H1 (cell line): ENCODE data around the gene SORBS1. TPM values are rescaled to one million over a fixed set of nuclear protein-coding genes. Genes with fewer than 3 reads are reported as not detected.

Experiments used
- CTCF ChIA-PET: fragments of 300-600 bp; sonication (Branson Sonifier 250); formaldehyde crosslinking; loops from one replicate; lab custom pipeline; 2021; ENCODE audit not compliant: partially characterized antibody; lab: Charles Lee
- POLR2A ChIA-PET: fragments of 300-600 bp; sonication (Branson Sonifier 250); formaldehyde crosslinking; loops from one replicate; lab custom pipeline; 2021; ENCODE audit warnings: inconsistent platforms; ENCODE audit not compliant: partially characterized antibody; lab: Charles Lee
- DNase-seq, 2 experiments: peaks; one replicate each; pipeline versions ENCODE4 v3.0.0 to v3.0.0-alpha.2; 2010 to 2022; ENCODE audit warnings: low spot score in 2 of 2, low read depth in 1 of 2, mixed read lengths in 1 of 2
- FAIRE-seq: peaks from 2 replicates; lab custom pipeline; 2011; peaks lifted over from hg19 to GRCh38; lab: Jason Lieb, UNC
- H2AFZ ChIP-seq: 2 replicates; pipeline ENCODE4 v1.8.1; 2012; ENCODE audit warnings: low read length, inconsistent platforms
- H2AK5ac ChIP-seq: 2 replicates; pipeline ENCODE4 v1.6.1; 2013; ENCODE audit warnings: low read depth, low read length
- H2BK120ac ChIP-seq: replicated peaks from 2 replicates; pipeline ENCODE3; 2013; ENCODE audit warnings: low read depth, low read length, inconsistent platforms
- H2BK12ac ChIP-seq: 2 replicates; pipeline ENCODE4 v1.6.1; 2013; ENCODE audit warnings: low read depth, low read length
- H2BK15ac ChIP-seq: 2 replicates; pipeline ENCODE4 v1.6.1; 2013; ENCODE audit warnings: low read length
- H2BK20ac ChIP-seq: 2 replicates; pipeline ENCODE4 v1.6.1; 2013; ENCODE audit warnings: low read length
- H2BK5ac ChIP-seq: 2 replicates; pipeline ENCODE4 v1.6.1; 2013; ENCODE audit warnings: low read depth, low read length
- H3K14ac ChIP-seq: 2 replicates; pipeline ENCODE4 v1.6.1; 2013; ENCODE audit warnings: inconsistent platforms; ENCODE audit not compliant: insufficient read length
- H3K18ac ChIP-seq: 2 replicates; pipeline ENCODE4 v1.6.1; 2013; ENCODE audit warnings: low read length; ENCODE audit errors: extremely low read depth
- H3K23ac ChIP-seq: 2 replicates; pipeline ENCODE4 v1.6.1; 2013; ENCODE audit warnings: inconsistent platforms; ENCODE audit not compliant: insufficient read length
- H3K23me2 ChIP-seq: 2 replicates; pipeline ENCODE4 v1.6.1; 2013; ENCODE audit warnings: low read depth, low read length
- H3K27ac ChIP-seq: 2 replicates; pipeline ENCODE4 v1.6.1; 2011; ENCODE audit warnings: low read depth, low read length, inconsistent platforms
- H3K27me3 ChIP-seq, 4 experiments: replicated peaks in 1 of 4; 1 replicate in 1 of 4; 2 replicates in 3 of 4; pipeline versions ENCODE4 v1.6.1 to v1.8.1; 2011 to 2013; ENCODE audit warnings: low read length in 3 of 4, mild to moderate bottlenecking in 3 of 4, inconsistent platforms in 2 of 4, mixed read lengths in 2 of 4, moderate library complexity in 1 of 4; ENCODE audit not compliant: control insufficient read depth in 3 of 4, insufficient read depth in 3 of 4; ENCODE audit errors: extremely low read depth in 1 of 4
- H3K36me3 ChIP-seq, 4 experiments: 2 replicates each; pipeline versions ENCODE4 v1.6.1 to v1.8.1; 2011 to 2013; ENCODE audit warnings: mild to moderate bottlenecking in 4 of 4, low read length in 3 of 4, moderate library complexity in 2 of 4, control low read depth in 1 of 4, inconsistent platforms in 1 of 4; ENCODE audit not compliant: insufficient read depth in 4 of 4, control insufficient read depth in 2 of 4
- H3K4ac ChIP-seq: replicated peaks from 2 replicates; pipeline ENCODE3; 2013; ENCODE audit warnings: low read length, low read depth, mixed read lengths, inconsistent platforms; ENCODE audit not compliant: insufficient read length
- H3K4me1 ChIP-seq, 4 experiments: replicated peaks in 1 of 4; 1 replicate in 1 of 4; 2 replicates in 3 of 4; pipeline versions ENCODE4 v1.6.1 to v1.8.1; 2011 to 2013; ENCODE audit warnings: low read length in 3 of 4, inconsistent platforms in 2 of 4, mixed read lengths in 1 of 4; ENCODE audit not compliant: insufficient read depth in 4 of 4, control insufficient read depth in 3 of 4
- H3K4me2 ChIP-seq, 2 experiments: 2 replicates each; pipeline versions ENCODE4 v1.6.1 to v1.8.1; 2011 to 2013; ENCODE audit warnings: low read depth in 2 of 2, low read length in 2 of 2, control low read depth in 1 of 2, inconsistent platforms in 1 of 2, mild to moderate bottlenecking in 1 of 2; ENCODE audit not compliant: insufficient read depth in 1 of 2
- H3K4me3 ChIP-seq, 4 experiments: fragments of 200-600, 300-600 bp in 1 of 4; sonication (generic), shearing (Covaris generic), sonication (Bioruptor Twin) in 1 of 4; 2 replicates each; pipeline versions ENCODE4 v1.5.1 to v1.8.1; 2011 to 2016; ENCODE audit warnings: low read length in 4 of 4, low read depth in 3 of 4, control low read depth in 2 of 4, inconsistent platforms in 2 of 4, mild to moderate bottlenecking in 2 of 4, mixed read lengths in 1 of 4, moderate library complexity in 1 of 4; ENCODE audit not compliant: insufficient read depth in 2 of 4; ENCODE audit errors: extremely low read depth in 1 of 4
- H3K56ac ChIP-seq: replicated peaks from 2 replicates; pipeline ENCODE3; 2013; ENCODE audit warnings: low read depth, mild to moderate bottlenecking, mixed read lengths, low read length, inconsistent platforms; ENCODE audit not compliant: insufficient read length
- H3K79me1 ChIP-seq: 2 replicates; pipeline ENCODE4 v1.6.1; 2013; ENCODE audit warnings: low read depth, low read length, control low read depth
- H3K79me2 ChIP-seq, 2 experiments: 2 replicates each; pipeline versions ENCODE4 v1.6.1 to v1.8.1; 2012 to 2013; ENCODE audit warnings: low read length in 2 of 2, mild to moderate bottlenecking in 2 of 2, inconsistent platforms in 1 of 2; ENCODE audit not compliant: insufficient read depth in 2 of 2, control insufficient read depth in 1 of 2
- H3K9ac ChIP-seq, 4 experiments: replicated peaks in 1 of 4; 1 replicate in 1 of 4; 2 replicates in 3 of 4; pipeline versions ENCODE4 v1.6.1 to v1.8.1; 2011 to 2013; ENCODE audit warnings: low read depth in 3 of 4, low read length in 3 of 4, control low read depth in 2 of 4, mild to moderate bottlenecking in 2 of 4, moderate library complexity in 2 of 4, inconsistent platforms in 1 of 4; ENCODE audit errors: extremely low read depth in 1 of 4
- H3K9me3 ChIP-seq, 2 experiments: 2 replicates each; pipeline versions ENCODE4 v1.6.1 to v1.8.1; 2012 to 2013; ENCODE audit warnings: mild to moderate bottlenecking in 2 of 2, moderate library complexity in 2 of 2, control low read depth in 1 of 2, inconsistent platforms in 1 of 2, low read depth in 1 of 2, low read length in 1 of 2, mixed read lengths in 1 of 2; ENCODE audit not compliant: insufficient read depth in 2 of 2
- H4K20me1 ChIP-seq, 2 experiments: replicated peaks in 1 of 2; 2 replicates each; pipeline versions ENCODE3 to v1.8.1; 2011 to 2013; ENCODE audit warnings: inconsistent platforms in 2 of 2, low read length in 2 of 2, mild to moderate bottlenecking in 1 of 2; ENCODE audit not compliant: insufficient read depth in 2 of 2, control insufficient read depth in 1 of 2
- H4K5ac ChIP-seq: 2 replicates; pipeline ENCODE4 v1.6.1; 2013; ENCODE audit warnings: low read length, low read depth, mixed read lengths, inconsistent platforms; ENCODE audit not compliant: insufficient read length
- H4K8ac ChIP-seq: 2 replicates; pipeline ENCODE4 v1.8.0; 2013; ENCODE audit warnings: mild to moderate bottlenecking, moderate library complexity, low read length, inconsistent platforms; ENCODE audit not compliant: insufficient read depth; ENCODE audit errors: extremely low read depth
- H4K91ac ChIP-seq: replicated peaks from 2 replicates; pipeline ENCODE3; 2013; ENCODE audit warnings: low read length, mixed read lengths, inconsistent platforms; ENCODE audit not compliant: insufficient read length
- CHD1 ChIP-seq: IDR thresholded peaks from 2 replicates; pipeline ENCODE4 v1.6.1; 2012; ENCODE audit warnings: low read depth, low read length, improper control_type of control experiment
- CREB1 ChIP-seq: IDR thresholded peaks from 2 replicates; pipeline ENCODE4 v1.6.1; 2012; ENCODE audit warnings: inconsistent platforms
- CTBP2 ChIP-seq: IDR thresholded peaks from 2 replicates; pipeline ENCODE4 v1.7.0; 2011; ENCODE audit warnings: borderline replicate concordance, mild to moderate bottlenecking, moderate library complexity, mixed read lengths, low read length; ENCODE audit not compliant: insufficient read depth, insufficient read length
- FOSL1 ChIP-seq: IDR thresholded peaks from 2 replicates; pipeline ENCODE4 v1.6.1; 2011; ENCODE audit warnings: mild to moderate bottlenecking, low read depth, low read length, moderate library complexity; ENCODE audit not compliant: insufficient read depth
- HDAC2 ChIP-seq, 2 experiments: fragments of 300-600 bp in 1 of 2; sonication (generic) in 1 of 2; IDR thresholded peaks; 2 replicates each; pipeline ENCODE4 v1.6.1; 2011 to 2012; ENCODE audit warnings: low read depth in 2 of 2, low read length in 2 of 2, mild to moderate bottlenecking in 2 of 2, moderate library complexity in 2 of 2, borderline replicate concordance in 1 of 2, inconsistent platforms in 1 of 2
- JUN ChIP-seq: IDR thresholded peaks from 2 replicates; pipeline ENCODE4 v1.6.1; 2011; ENCODE audit warnings: low read depth, mild to moderate bottlenecking, improper control_type of control experiment, low read length
- KDM1A ChIP-seq: fragments of 200-600, 300-600 bp; sonication (generic); IDR thresholded peaks from 2 replicates; pipeline ENCODE4 v1.7.1; 2016; ENCODE audit warnings: mild to moderate bottlenecking, low read length, borderline replicate concordance
- KDM5A ChIP-seq: fragments of 200-600 bp; IDR thresholded peaks from 2 replicates; pipeline ENCODE4 v1.7.1; 2012; ENCODE audit warnings: mild to moderate bottlenecking, low read length, inconsistent platforms, mixed read lengths
- RFX5 ChIP-seq: IDR thresholded peaks from 2 replicates; pipeline ENCODE4 v1.6.1; 2011; ENCODE audit warnings: low read depth, low read length, improper control_type of control experiment, borderline replicate concordance
- SIX5 ChIP-seq: IDR thresholded peaks from 2 replicates; pipeline ENCODE4 v1.6.1; 2011; ENCODE audit warnings: mild to moderate bottlenecking, low read depth, low read length
- TAF7 ChIP-seq: optimal IDR thresholded peaks from 2 replicates; pipeline ENCODE3; 2011; ENCODE audit warnings: low read depth, mild to moderate bottlenecking, inconsistent platforms, low read length, moderate library complexity, borderline replicate concordance
- TCF12 ChIP-seq: IDR thresholded peaks from 2 replicates; pipeline ENCODE4 v1.6.1; 2011; ENCODE audit warnings: low read depth, mild to moderate bottlenecking, low read length
- WGBS, 2 experiments: shearing (Covaris generic) in 1 of 2; methylation state at CpG; one replicate each; pipeline versions ENCODE4 v1.1.6 to v1.1.7; 2013 to 2015; ENCODE audit warnings: low lambda C conversion rate in 2 of 2, mixed read lengths in 2 of 2, inconsistent platforms in 1 of 2, low coverage in 1 of 2, missing lambda C conversion rate in 1 of 2; ENCODE audit not compliant: insufficient replicate concordance in 2 of 2, insufficient coverage in 1 of 2, insufficient read length in 1 of 2; ENCODE audit errors: extremely low coverage in 1 of 2, missing lambda C conversion rate in 1 of 2; 5-methylcytosine and 5-hydroxymethylcytosine counted together
- polyA plus RNA-seq, 7 experiments: library from polyadenylated mRNA; depleted of rRNA in 3 of 7; stranded (reverse) in 5 of 7; unstranded in 2 of 7; fragments of >200 nt in 5 of 7; fragments of 200-250 nt in 2 of 7; gene quantifications; 1 replicate in 5 of 7; 2 replicates in 1 of 7; 4 replicates in 1 of 7; pipeline versions ENCODE4 v1.2.1 to v1.2.3, GENCODE V29; 2011 to 2013; ENCODE audit warnings: missing spikeins in 2 of 7, mixed read lengths in 2 of 7
- total RNA-seq: library from RNA; stranded (reverse); fragmentation: NEBNext Ultra II Directional; extraction: Animal tissue kit (Norgen Biotek cat#: 25700); gene quantifications from 2 replicates; pipeline ENCODE4 v1.2.1, GENCODE V29; 2021

The SORBS1 gene
- total and polyA plus RNA-seq, 2 of the 8 experiments (the other 6 are each of a cell fraction or from before 2014, with no cell fraction given): 16.0 to 35.0 TPM

DNA sequence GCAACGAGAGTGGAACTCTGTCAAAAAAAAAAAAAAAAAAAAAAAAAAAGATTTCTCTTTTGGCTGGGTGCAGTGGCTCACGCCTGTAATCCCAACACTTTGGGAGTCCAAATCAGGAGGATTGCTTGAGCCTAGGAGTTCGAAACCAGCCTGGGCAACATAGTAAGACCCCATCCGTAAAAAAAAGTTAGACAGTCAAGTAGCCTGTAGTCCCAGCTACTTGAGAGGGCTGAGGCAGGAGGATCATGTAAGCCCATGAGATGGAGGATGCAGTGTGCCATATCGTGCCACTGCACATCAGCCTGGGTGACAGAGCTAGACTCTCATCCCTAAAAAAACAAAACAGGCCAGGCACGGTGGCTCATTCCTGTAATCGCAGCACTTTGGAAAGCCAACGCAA is 295.6 kb downstream of the SORBS1 start:
- Histone ChIP-seq H3K4me2 (no peak overlapping the region; a peak in 1 of 4 replicates), H3K4ac (no peak overlapping the region), H3K23ac (no peak overlapping the region), H3K9ac (no peak overlapping the region), H3K27me3 (no peaks in the 10 kb centered on the region), H4K8ac (no peak overlapping the region), H3K4me1 (peaks cover 6 to 31% (median 15%) of the 10 kb centered on the region in 4 experiments), H2AFZ (no peak overlapping the region), H3K4me3 (no peak overlapping the region), H3K79me1 (peaks cover 5% of the 10 kb centered on the region; the same call in 1 of the 2 replicates), H3K56ac (no peak overlapping the region), H3K18ac (0 out of 2 replicates have a peak overlapping the region, but pooled peaks have one; percentile 36), H2BK15ac (0 out of 2 replicates have a peak overlapping the region, but pooled peaks have one; percentile 96), H3K27ac (peak overlapping the region; percentile 25; the same call in 1 of the 2 replicates), H2BK5ac (peak overlapping the region; percentile 78; the same call in 1 of the 2 replicates), H3K79me2 (peaks cover 0 to 5% of the 10 kb centered on the region in 2 experiments; a peak in 1 of 4 replicates), H4K20me1 (peaks cover 0 to 1% of the 10 kb centered on the region in 2 experiments), H2BK120ac (no peak overlapping the region), H3K9me3 (no peaks in the 10 kb centered on the region), H3K14ac (no peak overlapping the region), H3K36me3 (peaks cover 3 to 73% (median 17%) of the 10 kb centered on the region in 4 experiments; a peak in 7 of 8 replicates), H4K91ac (no peak overlapping the region), H2BK12ac (peak overlapping the region; percentile 96), H2BK20ac (peak overlapping the region; percentile 97), H4K5ac (peak overlapping the region; percentile 38), H2AK5ac (peak overlapping the region; percentile 99), H3K23me2 (no peaks in the 10 kb centered on the region)
- CTCF ChIA-PET: interaction anchor here (0.6 to 7.3 kb wide), 5 partner anchors 8 to 97 kb away, joined by 3 to 52 read pairs (median 12); no protein-coding TSS in a partner anchor
- DNase-seq (peak in 1 of 2 experiments; percentile 39), FAIRE-seq (no peak)
- POLR2A ChIA-PET: interaction anchor here (0.6 to 2.6 kb wide), 3 partner anchors 13 to 256 kb away, joined by 3 to 17 read pairs (median 6); no protein-coding TSS in a partner anchor
- 94% methylated on average over 8 of the region's 8 CpGs; no CpG with 5 or more reads in 1 of the 2 experiments for WGBS, 2 experiments
- TF ChIP-seq TCF12 (no peak), HDAC2 (IDR thresholded peaks at IDR 0.05; ENCODE audit: borderline replicate concordance in 1 of 2, low read depth in 2 of 2, low read length in 2 of 2) (no peak), TAF7 (no peak), CTBP2 (no peak), JUN (no peak), KDM1A (no peak), CREB1 (no peak), RFX5 (no peak), FOSL1 (no peak), KDM5A (no peak), SIX5 (no peak), CHD1 (no peak)
